GM12891 (cell line): ENCODE measurements around the gene GID4.

ENCODE experiments used
- DNase-seq: peaks from one replicate; pipeline ENCODE4 v3.0.0; 2011; ENCODE audit warnings: low spot score; ENCODE audit not compliant: insufficient read length
- FAIRE-seq: peaks from 2 replicates; lab custom pipeline; 2011; peaks lifted over from hg19 to GRCh38; lab: Jason Lieb, UNC
- PAX5 ChIP-seq: IDR thresholded peaks from 2 replicates; pipeline ENCODE4 v1.6.1; 2011; ENCODE audit warnings: low read length, moderate library complexity, mild to moderate bottlenecking; ENCODE audit not compliant: insufficient read depth, severe bottlenecking
- POLR2A ChIP-seq: IDR thresholded peaks from 2 replicates; pipeline ENCODE4 v1.6.1; 2011; ENCODE audit warnings: low read depth, low read length, control low read depth
- POLR2AphosphoS5 ChIP-seq: IDR thresholded peaks from 2 replicates; pipeline ENCODE4 v1.6.1; 2011; ENCODE audit warnings: low read depth, low read length, control low read depth
- POU2F2 ChIP-seq: IDR thresholded peaks from 2 replicates; pipeline ENCODE4 v1.6.1; 2011; ENCODE audit warnings: low read depth, mild to moderate bottlenecking, control low read depth, low read length, moderate library complexity
- SPI1 ChIP-seq: IDR thresholded peaks from 2 replicates; pipeline ENCODE4 v1.6.1; 2011; ENCODE audit warnings: low read depth, low read length, control low read depth
- TAF1 ChIP-seq: IDR thresholded peaks from 2 replicates; pipeline ENCODE4 v1.6.1; 2011; ENCODE audit warnings: low read depth, low read length, control low read depth

Gene GID4

GRCh38 chr17:18105595-18105994 lies 66.4 kb downstream of the GID4 start:
- TF ChIP-seq PAX5 (no peak), POLR2A (no peak), POU2F2 (no peak), TAF1 (no peak), SPI1 (no peak), POLR2AphosphoS5 (no peak)
- FAIRE-seq (no peak), DNase-seq (no peak)

GRCh38 chr17:18106211-18106610 lies 67.0 kb downstream of the GID4 start:
- FAIRE-seq: no peak
- no peak for DNase-seq
- TF ChIP-seq POLR2AphosphoS5 (no peak), PAX5 (no peak), SPI1 (no peak), POLR2A (no peak), TAF1 (no peak), POU2F2 (no peak)

- FAIRE-seq: no peak
- TF ChIP-seq POLR2AphosphoS5: no peak
- TF ChIP-seq POU2F2: no peak
- TF ChIP-seq TAF1: no peak
- no peak for TF ChIP-seq POLR2A
- no peak for TF ChIP-seq SPI1
- no peak for TF ChIP-seq PAX5
- DNase-seq: no peak
Observed at GRCh38 chr17:18107061-18107790, 68.0 kb downstream of the GID4 start.

GRCh38 chr17:18107971-18108370 lies 68.8 kb downstream of the GID4 start:
- no peak for TF ChIP-seq PAX5
- TF ChIP-seq POLR2A: no peak
- TF ChIP-seq POU2F2: no peak
- TF ChIP-seq POLR2AphosphoS5: no peak; the same call in 1 of the 2 replicates
- no peak for TF ChIP-seq SPI1
- no peak for TF ChIP-seq TAF1
- FAIRE-seq (no peak), DNase-seq (no peak)

- DNase-seq (no peak), FAIRE-seq (no peak)
- TF ChIP-seq TAF1 (no peak), SPI1 (no peak), PAX5 (no peak), POU2F2 (no peak), POLR2AphosphoS5 (no peak), POLR2A (no peak)
Observed at GRCh38 chr17:18108401-18109312, 69.4 kb downstream of the GID4 start, which contains the start of gene MYO15A. MYO15A (plus strand) TSS chr17:18108756; CDS start chr17:18118801, 10,045 bp downstream.

- DNase-seq (no peak), FAIRE-seq (no peak)
- TF ChIP-seq POLR2A: no peak
- TF ChIP-seq PAX5: no peak
- TF ChIP-seq POLR2AphosphoS5: no peak
- no peak for TF ChIP-seq POU2F2
- TF ChIP-seq SPI1: no peak
- TF ChIP-seq TAF1: no peak
Observed at GRCh38 chr17:18109935-18110485, 70.8 kb downstream of the GID4 start.

- no peak for TF ChIP-seq POU2F2
- TF ChIP-seq PAX5: no peak
- TF ChIP-seq POLR2AphosphoS5: no peak
- no peak for TF ChIP-seq SPI1
- no peak for TF ChIP-seq POLR2A
- no peak for TF ChIP-seq TAF1
- FAIRE-seq (no peak), DNase-seq (no peak)
Observed at GRCh38 chr17:18110636-18111145, 71.5 kb downstream of the GID4 start.

- no peak for TF ChIP-seq PAX5
- TF ChIP-seq SPI1: no peak
- no peak for TF ChIP-seq POU2F2
- TF ChIP-seq TAF1: no peak
- FAIRE-seq (no peak), DNase-seq (no peak)
Observed at GRCh38 chr17:18111330-18111971, 72.2 kb downstream of the GID4 start.

GRCh38 chr17:18115517-18115916 lies 76.3 kb downstream of the GID4 start:
- FAIRE-seq: no peak
- no peak for TF ChIP-seq TAF1
- no peak for TF ChIP-seq POLR2A
- no peak for TF ChIP-seq POU2F2
- TF ChIP-seq SPI1: no peak
- TF ChIP-seq PAX5: no peak
- no peak for TF ChIP-seq POLR2AphosphoS5
- no peak for DNase-seq
